ENCODE data around the gene TWF1. TPM values are rescaled to one million over a fixed set of nuclear protein-coding genes. Genes with fewer than 3 reads are reported as not detected.
A peak's percentile ranks its signal among the peaks of the same experiment; 100 is the strongest.

Gene TWF1
- total and polyA plus RNA-seq, 9 of the 15 experiments (the other 6 are each of a cell fraction or from before 2014, with no cell fraction given) = 10.3 to 29.4 (median 23.4) TPM

- TF ChIP-seq PTTG1 (tag; IDR thresholded peaks at IDR 0.05; ENCODE audit: low read depth) (no peak), CBX2 (IDR thresholded peaks at IDR 0.05; ENCODE audit: insufficient read depth, low read length, poor library complexity, severe bottlenecking) (no peak), CCNT2 (IDR thresholded peaks at IDR 0.05; ENCODE audit: borderline replicate concordance, extremely low read depth, insufficient read length, low read depth, low read length) (peak; percentile 54), GTF2E2 (tag; IDR thresholded peaks at IDR 0.05) (peak; percentile 81), KAT2B (IDR thresholded peaks at IDR 0.05; ENCODE audit: low read depth, low read length) (no peak), PATZ1 (CRISPR knock-in tag; IDR thresholded peaks at IDR 0.05; ENCODE audit: borderline replicate concordance) (no peak), MCM5 (IDR thresholded peaks at IDR 0.05; ENCODE audit: low read depth) (no peak), CREB1 (IDR thresholded peaks at IDR 0.05) (peak; percentile 95), CREB1 (CRISPR knock-in tag; IDR thresholded peaks at IDR 0.05) (peak; percentile 87), CREBBP (IDR thresholded peaks at IDR 0.05; ENCODE audit: low read depth, low read length) (no peak), MAX (CRISPR knock-in tag; IDR thresholded peaks at IDR 0.05) (no peak)
These were observed at the start of gene TWF1 (continued) for GRCh38 chr12:43805860-43806736.
